ENCODE measurements around the gene GPR35. TPM values are rescaled to one million over a fixed set of nuclear protein-coding genes. Genes with fewer than 3 reads are reported as not detected.

Gene GPR35
- total RNA-seq, 5 donors from 2014 or later (not counting 1 experiment from before 2014, with no cell fraction given), result 6.2 to 16.2 (median 10.4) TPM

GRCh38 chr2:240620859-240621258 is 4.4 kb upstream of the GPR35 start:
- peaks cover 20% of the 10 kb centered on the region for H3K36me3 Mint-ChIP-seq
- H3K4me1 Mint-ChIP-seq, result peaks cover 38 to 47% (median 43%) of the 10 kb centered on the region in 3 donors
- H3K27ac Mint-ChIP-seq, result peak overlapping the region; percentile 43 to 66
- no peaks in the 10 kb centered on the region for H3K27me3 Mint-ChIP-seq
- peak overlapping the region; percentile 96 for H3K27ac ChIP-seq (ENCODE audit: low read length)
- H3K4me3 Mint-ChIP-seq, result peak overlapping the region in 1 of 3 donors; percentile 85
- no peak overlapping the region for H3K4me3 ChIP-seq (ENCODE audit: control insufficient read depth in 1 of 2, extremely low read depth in 1 of 2, low read length in 1 of 2)
- POLR2A ChIA-PET, result no interaction called here
- no peaks in the 10 kb centered on the region for H3K9me3 ChIP-seq
- ATAC-seq (replicated peaks in 1 of 4) (no peak), DNase-seq (peak in 2 of 35 experiments; percentile 2 to 32)
- no peaks in the 10 kb centered on the region for H3K27me3 ChIP-seq (replicated peaks in 1 of 2; ENCODE audit: control insufficient read depth in 2 of 2, extremely low read depth in 1 of 2, insufficient read depth in 2 of 2, low read length in 1 of 2)
- H3K36me3 ChIP-seq (ENCODE audit: control insufficient read depth in 2 of 2, extremely low read depth in 1 of 2, insufficient read depth in 1 of 2, low read length in 1 of 2), result peaks cover 0 to 4% of the 10 kb centered on the region in 2 donors
- peaks cover 0 to 6% (median 0%) of the 10 kb centered on the region in 3 donors for H3K9me3 Mint-ChIP-seq
- CTCF ChIA-PET, result interaction anchor here in 1 of 2 donors (1.3 kb wide), 1 partner anchor 106 kb away, joined by 14 read pairs; no protein-coding TSS in a partner anchor
- peaks cover 35 to 66% of the 10 kb centered on the region in 2 experiments for H3K4me1 ChIP-seq (ENCODE audit: control insufficient read depth in 1 of 2, extremely low read depth in 1 of 2, insufficient read depth in 2 of 2, low read length in 2 of 2)
- no CpG with 5 or more reads among the region's 7 CpGs for WGBS (ENCODE audit: insufficient coverage)

GRCh38 chr2:240622060-240622411 is 3.2 kb upstream of the GPR35 start:
- peaks cover 43 to 77% of the 10 kb centered on the region in 2 experiments for H3K4me1 ChIP-seq (ENCODE audit: control insufficient read depth in 1 of 2, extremely low read depth in 1 of 2, insufficient read depth in 2 of 2, low read length in 2 of 2)
- Mint-ChIP-seq H3K9me3 (peaks cover 0 to 6% (median 0%) of the 10 kb centered on the region in 3 donors), H3K4me1 (peaks cover 47 to 56% (median 51%) of the 10 kb centered on the region in 3 donors), H3K27ac (peak overlapping the region; percentile 88 to 96), H3K36me3 (peaks cover 14% of the 10 kb centered on the region), H3K4me3 (peak overlapping the region in 2 of 3 donors; percentile 60 to 85), H3K27me3 (no peaks in the 10 kb centered on the region)
- H3K27ac ChIP-seq (ENCODE audit: low read length), result peak overlapping the region; percentile 96
- H3K27me3 ChIP-seq (replicated peaks in 1 of 2; ENCODE audit: control insufficient read depth in 2 of 2, extremely low read depth in 1 of 2, insufficient read depth in 2 of 2, low read length in 1 of 2), result no peaks in the 10 kb centered on the region
- H3K9me3 ChIP-seq, result no peaks in the 10 kb centered on the region
- DNase-seq, result peak in 3 of 35 experiments; percentile 3 to 19 (median 19)
- ATAC-seq (replicated peaks in 1 of 4), result no peak
- 82% methylated on average over 7 of the region's 9 CpGs for WGBS (ENCODE audit: insufficient coverage)
- POLR2A ChIA-PET, result interaction anchor here in 1 of 2 donors (0.6 to 1.2 kb wide), 2 partner anchors 20 to 35 kb away, joined by 4 to 5 read pairs; partner anchors contain the start of gene CAPN10
- peaks cover 0 to 4% of the 10 kb centered on the region in 2 donors for H3K36me3 ChIP-seq (ENCODE audit: control insufficient read depth in 2 of 2, extremely low read depth in 1 of 2, insufficient read depth in 1 of 2, low read length in 1 of 2)
- CTCF ChIA-PET, result interaction anchor here (0.6 to 2.4 kb wide), 5 partner anchors 11 to 108 kb away, joined by 5 to 16 read pairs (median 14); partner anchors contain the start of gene CAPN10 (in 1 of the 2)
- no peak overlapping the region for H3K4me3 ChIP-seq (ENCODE audit: control insufficient read depth in 1 of 2, extremely low read depth in 1 of 2, low read length in 1 of 2)

DNA sequence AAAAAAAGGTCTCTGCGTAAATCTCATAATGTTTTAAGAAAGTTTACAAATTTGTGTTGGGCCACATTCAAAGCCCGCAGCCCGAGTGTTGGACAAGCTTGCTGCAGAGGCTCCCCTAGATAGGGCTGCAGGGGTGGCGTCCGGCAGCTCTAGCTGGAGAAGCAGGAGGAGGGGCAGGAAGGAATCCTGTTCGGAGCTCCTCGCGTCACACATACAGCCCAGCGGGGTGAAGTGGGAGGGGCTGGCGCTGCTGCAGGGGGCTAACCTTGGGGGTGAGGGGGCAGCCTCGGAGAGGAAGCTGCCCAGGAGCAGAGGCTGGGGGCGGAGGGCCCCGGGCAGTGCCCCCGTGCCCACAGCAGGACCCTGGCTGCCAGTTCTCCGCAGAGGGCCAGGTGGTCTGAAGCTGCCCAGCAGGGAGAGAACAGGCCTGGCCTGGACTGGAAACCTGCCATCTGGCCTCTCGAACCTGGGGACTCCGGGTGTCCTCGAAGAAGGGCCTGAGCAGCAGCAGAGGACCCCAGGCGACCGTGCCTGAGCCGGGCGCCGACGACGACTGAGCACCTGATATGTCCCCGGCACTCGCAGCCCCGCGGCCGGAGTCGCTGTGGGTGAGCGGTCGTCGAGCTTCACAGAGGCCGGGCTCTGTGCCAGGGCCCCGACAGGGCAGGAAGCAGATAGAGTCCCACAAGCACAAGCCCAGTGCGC is 2.6 kb upstream of the GPR35 start:
- ChIA-PET POLR2A (interaction anchor here in 1 of 2 donors (0.6 to 1.2 kb wide), 2 partner anchors 21 to 36 kb away, joined by 4 to 5 read pairs; partner anchors contain the start of gene CAPN10), CTCF (interaction anchor here (0.6 to 2.4 kb wide), 6 partner anchors 11 to 108 kb away, joined by 4 to 16 read pairs (median 6); partner anchors contain the start of gene CAPN10 (in 1 of the 2))
- WGBS (ENCODE audit: insufficient coverage), result 23% methylated on average over 30 of the region's 37 CpGs
- peak in 30 of 35 experiments; percentile 23 to 82 (median 62) for DNase-seq
- H3K36me3 ChIP-seq (ENCODE audit: control insufficient read depth in 2 of 2, extremely low read depth in 1 of 2, insufficient read depth in 1 of 2, low read length in 1 of 2), result peaks cover 0 to 4% of the 10 kb centered on the region in 2 donors
- H3K36me3 Mint-ChIP-seq, result peaks cover 13% of the 10 kb centered on the region
- H3K4me1 ChIP-seq (ENCODE audit: control insufficient read depth in 1 of 2, extremely low read depth in 1 of 2, insufficient read depth in 2 of 2, low read length in 2 of 2), result peaks cover 47 to 84% of the 10 kb centered on the region in 2 experiments
- no peaks in the 10 kb centered on the region for H3K27me3 Mint-ChIP-seq
- H3K4me3 Mint-ChIP-seq, result peak overlapping the region in 2 of 3 donors; percentile 21 to 85
- H3K27ac Mint-ChIP-seq, result peak overlapping the region; percentile 88 to 96
- no peaks in the 10 kb centered on the region for H3K9me3 ChIP-seq
- ATAC-seq (replicated peaks in 1 of 4), result peak; percentile 14 to 59 (median 40)
- H3K27ac ChIP-seq (ENCODE audit: low read length), result peak overlapping the region; percentile 96
- peaks cover 49 to 61% (median 58%) of the 10 kb centered on the region in 3 donors for H3K4me1 Mint-ChIP-seq
- H3K27me3 ChIP-seq (replicated peaks in 1 of 2; ENCODE audit: control insufficient read depth in 2 of 2, extremely low read depth in 1 of 2, insufficient read depth in 2 of 2, low read length in 1 of 2), result no peaks in the 10 kb centered on the region
- peaks cover 0 to 5% (median 0%) of the 10 kb centered on the region in 3 donors for H3K9me3 Mint-ChIP-seq
- peak overlapping the region; percentile 11 to 30 for H3K4me3 ChIP-seq (ENCODE audit: control insufficient read depth in 1 of 2, extremely low read depth in 1 of 2, low read length in 1 of 2)

DNA sequence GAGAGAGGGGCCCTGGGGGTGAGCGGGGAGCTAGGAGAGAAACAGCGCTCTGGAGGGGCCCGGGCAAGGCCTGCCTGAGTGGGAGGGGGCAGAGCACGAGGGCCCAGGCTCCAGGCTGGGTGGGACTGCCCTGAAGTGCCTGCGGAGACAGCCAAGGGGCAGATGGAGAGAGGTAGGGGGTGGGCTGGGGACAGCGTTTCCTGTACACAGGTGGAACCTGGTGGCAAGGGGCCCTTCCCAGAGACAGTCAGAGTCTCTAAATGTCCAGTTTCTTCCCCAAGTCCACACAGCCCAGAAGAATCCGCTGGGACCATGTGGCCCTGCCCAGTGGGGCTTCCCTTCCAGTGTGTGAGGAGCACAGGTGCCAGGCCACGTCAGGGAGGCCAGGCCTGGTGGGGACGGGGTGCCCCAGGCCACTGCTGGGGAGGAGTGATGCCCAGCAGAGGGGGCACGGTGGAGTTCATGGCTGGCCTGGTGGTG is 1.7 kb upstream of the GPR35 start:
- POLR2A ChIA-PET, result no interaction called here
- H3K27me3 ChIP-seq (replicated peaks in 1 of 2; ENCODE audit: control insufficient read depth in 2 of 2, extremely low read depth in 1 of 2, insufficient read depth in 2 of 2, low read length in 1 of 2), result no peaks in the 10 kb centered on the region
- peaks cover 7% of the 10 kb centered on the region for H3K36me3 Mint-ChIP-seq
- H3K4me3 Mint-ChIP-seq, result peak overlapping the region in 1 of 3 donors; percentile 85
- peaks cover 50 to 91% of the 10 kb centered on the region in 2 experiments for H3K4me1 ChIP-seq (ENCODE audit: control insufficient read depth in 1 of 2, extremely low read depth in 1 of 2, insufficient read depth in 2 of 2, low read length in 2 of 2)
- peak in 4 of 35 experiments; percentile 5 to 22 (median 15) for DNase-seq
- WGBS (ENCODE audit: insufficient coverage), result 43% methylated on average over 5 of the region's 10 CpGs
- H3K27ac Mint-ChIP-seq, result peak overlapping the region in 1 of 2 donors; percentile 89
- H3K36me3 ChIP-seq (ENCODE audit: control insufficient read depth in 2 of 2, extremely low read depth in 1 of 2, insufficient read depth in 1 of 2, low read length in 1 of 2), result peaks cover 0 to 4% of the 10 kb centered on the region in 2 donors
- H3K9me3 Mint-ChIP-seq, result no peaks in the 10 kb centered on the region
- H3K27ac ChIP-seq (ENCODE audit: low read length), result peak overlapping the region; percentile 96
- no peaks in the 10 kb centered on the region for H3K27me3 Mint-ChIP-seq
- ATAC-seq (replicated peaks in 1 of 4), result no peak
- CTCF ChIA-PET, result interaction anchor here in 1 of 2 donors (2.2 to 2.4 kb wide), 2 partner anchors 43 to 57 kb away, joined by 7 to 15 read pairs; no protein-coding TSS in a partner anchor
- no peaks in the 10 kb centered on the region for H3K9me3 ChIP-seq
- H3K4me3 ChIP-seq (ENCODE audit: control insufficient read depth in 1 of 2, extremely low read depth in 1 of 2, low read length in 1 of 2), result no peak overlapping the region
- H3K4me1 Mint-ChIP-seq, result peaks cover 49 to 64% (median 63%) of the 10 kb centered on the region in 3 donors

DNA sequence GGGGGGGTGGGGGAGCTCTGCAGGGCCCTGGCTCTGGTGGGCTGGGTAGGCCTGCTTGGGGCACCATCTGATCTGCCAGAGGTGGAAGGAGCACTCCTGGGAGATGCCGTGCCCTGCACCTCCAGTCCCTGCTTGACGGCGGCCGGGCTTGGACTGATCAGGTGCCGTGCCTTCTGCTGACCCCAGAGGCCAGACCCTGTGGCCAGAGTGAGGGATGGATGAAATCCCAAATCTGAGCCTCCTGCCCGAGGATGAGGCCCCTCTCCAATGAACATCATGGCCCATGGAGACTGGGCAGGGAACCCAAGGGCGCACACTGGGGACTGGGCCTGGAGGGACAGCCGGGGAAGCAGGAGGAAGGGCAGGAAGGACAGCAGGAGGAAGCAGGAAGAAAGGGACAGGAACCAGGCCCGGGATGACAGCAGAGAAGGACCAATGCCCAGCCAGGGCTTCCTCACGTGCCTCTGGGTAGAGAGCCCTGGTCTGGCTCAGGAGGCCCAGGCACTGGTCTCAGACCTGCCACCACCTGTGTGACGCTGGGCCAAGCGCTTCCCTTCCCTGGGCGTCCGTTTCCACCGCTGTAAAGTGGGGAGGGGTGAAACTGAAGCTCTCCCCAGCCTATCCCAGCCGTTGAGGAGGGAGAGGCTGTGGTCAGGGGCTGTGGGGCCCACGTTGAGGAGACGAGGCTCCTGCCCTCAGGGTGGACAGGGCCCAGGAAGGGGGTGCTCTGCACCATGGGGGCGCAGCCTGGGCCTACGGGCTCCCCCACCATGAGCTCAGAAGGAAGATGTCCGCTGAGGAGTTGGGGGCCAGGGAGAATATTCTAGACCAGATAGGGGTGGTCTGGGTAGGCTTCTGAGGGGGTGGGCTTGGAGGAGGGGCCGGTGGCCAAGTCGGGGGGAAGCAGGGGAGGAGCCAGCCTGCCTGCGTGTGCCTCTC is 1.0 kb upstream of the GPR35 start:
- Mint-ChIP-seq H3K4me3 (peak overlapping the region in 2 of 3 donors; percentile 56 to 85), H3K27ac (peak overlapping the region; percentile 83 to 90), H3K9me3 (no peaks in the 10 kb centered on the region), H3K4me1 (peaks cover 49 to 64% (median 63%) of the 10 kb centered on the region in 3 donors), H3K27me3 (no peaks in the 10 kb centered on the region), H3K36me3 (no peaks in the 10 kb centered on the region)
- Histone ChIP-seq H3K4me3 (ENCODE audit: control insufficient read depth in 1 of 2, extremely low read depth in 1 of 2, low read length in 1 of 2) (no peak overlapping the region), H3K4me1 (ENCODE audit: control insufficient read depth in 1 of 2, extremely low read depth in 1 of 2, insufficient read depth in 2 of 2, low read length in 2 of 2) (peaks cover 50 to 94% of the 10 kb centered on the region in 2 experiments), H3K9me3 (no peaks in the 10 kb centered on the region), H3K36me3 (ENCODE audit: control insufficient read depth in 2 of 2, extremely low read depth in 1 of 2, insufficient read depth in 1 of 2, low read length in 1 of 2) (peaks cover 0 to 2% of the 10 kb centered on the region in 2 donors), H3K27ac (ENCODE audit: low read length) (peak overlapping the region; percentile 96), H3K27me3 (replicated peaks in 1 of 2; ENCODE audit: control insufficient read depth in 2 of 2, extremely low read depth in 1 of 2, insufficient read depth in 2 of 2, low read length in 1 of 2) (no peaks in the 10 kb centered on the region)
- POLR2A ChIA-PET, result interaction anchor here in 1 of 2 donors (0.6 to 1.4 kb wide), 3 partner anchors 38 to 65 kb away, joined by 3 to 5 read pairs (median 4); partner anchors contain the start of gene CAPN10
- DNase-seq (peak in 3 of 35 experiments; percentile 2 to 22 (median 20)), ATAC-seq (replicated peaks in 1 of 4) (no peak)
- CTCF ChIA-PET, result interaction anchor here in 1 of 2 donors (1.6 to 2.2 kb wide), 2 partner anchors 44 to 58 kb away, joined by 7 read pairs; no protein-coding TSS in a partner anchor
- 58% methylated on average over 13 of the region's 24 CpGs for WGBS (ENCODE audit: insufficient coverage)
